K562 (cell line): ENCODE data around the gene KCTD15. TPM values are rescaled to one million over a fixed set of nuclear protein-coding genes. Genes with fewer than 3 reads are reported as not detected.

Experiments used
- ARNT ChIP-seq, 2 experiments: fragments of 450-650 bp; IDR thresholded peaks; 2 replicates each; pipeline ENCODE4 v1.6.1; 2016; ENCODE audit warnings: mild to moderate bottlenecking in 1 of 2
- CBX2 ChIP-seq: fragments of 200-600 bp; sonication (generic); IDR thresholded peaks from one replicate; pipeline ENCODE4 v1.6.1; 2012; ENCODE audit warnings: mild to moderate bottlenecking, low read length, inconsistent platforms; ENCODE audit not compliant: insufficient read depth, poor library complexity, severe bottlenecking
- CXXC5 ChIP-seq: fragments of 250-450 bp; sonication (Bioruptor Pico); IDR thresholded peaks from 2 replicates; pipeline ENCODE4 v1.8.0; 2022; ENCODE audit warnings: inconsistent platforms, mild to moderate bottlenecking, moderate library complexity
- HDAC1 ChIP-seq, 2 experiments: fragments of 450-650 bp; IDR thresholded peaks; 2 replicates each; pipeline ENCODE4 v1.6.1; 2016 to 2017; ENCODE audit warnings: inconsistent platforms in 1 of 2, mild to moderate bottlenecking in 1 of 2, moderate library complexity in 1 of 2
- HMGN3 ChIP-seq: IDR thresholded peaks from 2 replicates; pipeline ENCODE4 v1.6.1; 2011; ENCODE audit warnings: borderline replicate concordance, low read depth, mild to moderate bottlenecking, mixed read lengths, low read length; ENCODE audit not compliant: insufficient read length; ENCODE audit errors: extremely low read depth
- KAT7 ChIP-seq: sonication (generic); formaldehyde crosslinking; IDR thresholded peaks from 2 replicates; pipeline ENCODE4 v1.8.0; 2022; ENCODE audit warnings: missing genetic modification reagents, mild to moderate bottlenecking, borderline replicate concordance
- MAFK ChIP-seq: IDR thresholded peaks from 2 replicates; pipeline ENCODE4 v1.6.1; 2011; ENCODE audit warnings: low read length, improper control_type of control experiment
- MIER1 ChIP-seq: fragments of 450-650 bp; IDR thresholded peaks from 2 replicates; pipeline ENCODE4 v1.6.1; 2016; ENCODE audit warnings: antibody characterized with exemption, mild to moderate bottlenecking, low read depth
- MYNN ChIP-seq, 2 experiments: sonication (generic); formaldehyde crosslinking in 1 of 2; IDR thresholded peaks; 2 replicates each; pipeline versions ENCODE4 v1.5.0 to v1.6.1; 2016 to 2020; ENCODE audit warnings: antibody characterized with exemption in 1 of 2, missing genetic modification reagents in 1 of 2
- NR3C1 ChIP-seq: sonication (generic); formaldehyde crosslinking; IDR thresholded peaks from 2 replicates; pipeline ENCODE4 v1.8.1; 2022; ENCODE audit warnings: missing genetic modification reagents
- PHF8 ChIP-seq: fragments of 200-600 bp; sonication (generic); IDR thresholded peaks from 2 replicates; pipeline ENCODE4 v1.6.1; 2012; ENCODE audit warnings: mixed run types, mild to moderate bottlenecking, inconsistent platforms, low read length, moderate library complexity, borderline replicate concordance
- POLR2AphosphoS5 ChIP-seq: IDR thresholded peaks from 2 replicates; pipeline ENCODE4 v1.6.1; 2011; ENCODE audit warnings: mild to moderate bottlenecking, low read depth, low read length, moderate library complexity; ENCODE audit not compliant: control insufficient read depth, insufficient read depth
- PTBP1 ChIP-seq: fragments of 200-400 bp; formaldehyde crosslinking; IDR thresholded peaks from 2 replicates; pipeline ENCODE4 v1.6.1; 2017; ENCODE audit warnings: low read depth, low read length
- SAFB2 ChIP-seq: fragments of 200-400 bp; formaldehyde crosslinking; IDR thresholded peaks from 2 replicates; pipeline ENCODE4 v1.6.1; 2018; ENCODE audit warnings: borderline replicate concordance, low read length, low read depth, moderate library complexity; ENCODE audit not compliant: severe bottlenecking
- ZNF121 ChIP-seq: sonication (generic); formaldehyde crosslinking; conservative IDR thresholded peaks from 2 replicates; pipeline ENCODE4 v1.8.0; 2022; ENCODE audit warnings: missing genetic modification reagents
- ZNF274 ChIP-seq: IDR thresholded peaks from 2 replicates; pipeline ENCODE4 v1.6.1; 2011; ENCODE audit warnings: low read depth, mild to moderate bottlenecking, low read length, moderate library complexity, borderline replicate concordance
- polyA plus RNA-seq, 8 experiments: library from polyadenylated mRNA; depleted of rRNA in 4 of 8; stranded (reverse) in 5 of 8; unstranded in 3 of 8; fragments of >200 nt; fragmentation: Nextera tagmentation in 2 of 8; fragmentation: Illumina TruSeq in 1 of 8; extraction: Ambion mirVana in 2 of 8; extraction: Trizol in 1 of 8; gene quantifications; 2 replicates each; pipeline versions ENCODE4 v1.2.1 to v1.2.3, GENCODE V29; 2011 to 2014; ENCODE audit warnings: inconsistent platforms in 1 of 8, missing spikeins in 1 of 8
- total RNA-seq, 7 experiments: library from RNA; depleted of rRNA in 6 of 7; stranded (reverse); fragments of >200 nt in 6 of 7; fragmentation: Illumina TruSeq in 2 of 7; extraction: Trizol in 2 of 7; gene quantifications; 2 replicates each; pipeline versions ENCODE4 v1.2.1 to v1.2.3, GENCODE V29; 2011 to 2021; ENCODE audit warnings: low replicate concordance in 1 of 7
- TF ChIP-seq, protein P1 (sequence below), 3 experiments: fragments of 200-800 bp in 1 of 3; fragments of 250-450 bp in 1 of 3; fragments of 450-650 bp in 1 of 3; sonication (Bioruptor Pico) in 1 of 3; sonication (Bioruptor generic) in 1 of 3; formaldehyde crosslinking in 1 of 3; IDR thresholded peaks; 2 replicates each; pipeline versions ENCODE4 v1.6.1 to v1.8.0; 2016 to 2022; ENCODE audit warnings: mild to moderate bottlenecking in 2 of 3, missing genetic modification characterization in 2 of 3, missing compliant biosample characterization in 1 of 3, moderate library complexity in 1 of 3
- TF ChIP-seq, protein P2 (sequence below): sonication (generic); formaldehyde crosslinking; IDR thresholded peaks from 2 replicates; pipeline ENCODE4 v1.8.0; 2022; ENCODE audit warnings: missing genetic modification reagents, mild to moderate bottlenecking, moderate library complexity, borderline replicate concordance
- TF ChIP-seq, protein P3 (sequence below): fragments of 450-650 bp; IDR thresholded peaks from 2 replicates; pipeline ENCODE4 v1.6.1; 2016; ENCODE audit warnings: mild to moderate bottlenecking

The KCTD15 gene
- total and polyA plus RNA-seq, 9 of the 15 experiments (the other 6 are each of a cell fraction or from before 2014, with no cell fraction given): 1.7 to 49.0 (median 11.8) TPM

DNA sequence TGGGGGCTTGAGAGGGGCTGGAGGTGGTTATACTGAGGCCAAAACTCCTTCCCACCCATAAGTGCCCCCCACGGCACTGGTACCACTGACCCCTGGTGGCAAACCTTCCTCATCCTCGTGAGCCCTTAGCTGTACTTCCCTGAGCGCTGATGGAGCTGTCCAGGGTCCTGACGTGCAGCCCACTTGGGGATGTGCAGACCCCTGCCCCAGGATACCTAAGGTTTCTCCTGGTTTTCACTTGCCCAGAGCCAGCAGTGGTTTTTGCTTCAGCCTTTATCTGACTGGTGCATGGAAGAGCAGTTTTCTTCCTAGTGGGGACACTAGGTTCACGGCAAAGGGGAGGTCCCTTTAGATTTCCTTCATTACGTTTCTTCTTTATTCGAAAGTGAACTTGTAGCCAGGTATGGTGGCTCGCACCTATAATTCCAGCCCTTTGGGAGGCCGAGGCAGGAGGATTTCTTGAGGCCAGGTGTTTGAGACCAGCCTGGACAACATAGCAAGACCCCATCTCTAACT is 28.7 kb upstream of the KCTD15 start (continued):
- TF ChIP-seq MIER1 (peak; percentile 94), CBX2 (no peak), MAFK (no peak), ARNT (IDR thresholded peaks at IDR 0.05) (no peak), PHF8 (no peak), NR3C1 (CRISPR knock-in tag) (no peak), CXXC5 (CRISPR knock-in tag) (no peak; the same call in 1 of the 2 replicates), KAT7 (no peak), ZNF274 (no peak), ZNF121 (no peak), PTBP1 (no peak), SAFB2 (no peak), MYNN (IDR thresholded peaks at IDR 0.05) (no peak), MYNN (CRISPR knock-in tag; IDR thresholded peaks at IDR 0.05) (no peak), HMGN3 (no peak), POLR2AphosphoS5 (no peak), HDAC1 (IDR thresholded peaks at IDR 0.05) (no peak)
- TF ChIP-seq, protein P1, sequence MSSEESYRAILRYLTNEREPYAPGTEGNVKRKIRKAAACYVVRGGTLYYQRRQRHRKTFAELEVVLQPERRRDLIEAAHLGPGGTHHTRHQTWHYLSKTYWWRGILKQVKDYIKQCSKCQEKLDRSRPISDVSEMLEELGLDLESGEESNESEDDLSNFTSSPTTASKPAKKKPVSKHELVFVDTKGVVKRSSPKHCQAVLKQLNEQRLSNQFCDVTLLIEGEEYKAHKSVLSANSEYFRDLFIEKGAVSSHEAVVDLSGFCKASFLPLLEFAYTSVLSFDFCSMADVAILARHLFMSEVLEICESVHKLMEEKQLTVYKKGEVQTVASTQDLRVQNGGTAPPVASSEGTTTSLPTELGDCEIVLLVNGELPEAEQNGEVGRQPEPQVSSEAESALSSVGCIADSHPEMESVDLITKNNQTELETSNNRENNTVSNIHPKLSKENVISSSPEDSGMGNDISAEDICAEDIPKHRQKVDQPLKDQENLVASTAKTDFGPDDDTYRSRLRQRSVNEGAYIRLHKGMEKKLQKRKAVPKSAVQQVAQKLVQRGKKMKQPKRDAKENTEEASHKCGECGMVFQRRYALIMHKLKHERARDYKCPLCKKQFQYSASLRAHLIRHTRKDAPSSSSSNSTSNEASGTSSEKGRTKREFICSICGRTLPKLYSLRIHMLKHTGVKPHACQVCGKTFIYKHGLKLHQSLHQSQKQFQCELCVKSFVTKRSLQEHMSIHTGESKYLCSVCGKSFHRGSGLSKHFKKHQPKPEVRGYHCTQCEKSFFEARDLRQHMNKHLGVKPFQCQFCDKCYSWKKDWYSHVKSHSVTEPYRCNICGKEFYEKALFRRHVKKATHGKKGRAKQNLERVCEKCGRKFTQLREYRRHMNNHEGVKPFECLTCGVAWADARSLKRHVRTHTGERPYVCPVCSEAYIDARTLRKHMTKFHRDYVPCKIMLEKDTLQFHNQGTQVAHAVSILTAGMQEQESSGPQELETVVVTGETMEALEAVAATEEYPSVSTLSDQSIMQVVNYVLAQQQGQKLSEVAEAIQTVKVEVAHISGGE (CRISPR knock-in tag; IDR thresholded peaks at IDR 0.05): no peak
- TF ChIP-seq, protein P2, sequence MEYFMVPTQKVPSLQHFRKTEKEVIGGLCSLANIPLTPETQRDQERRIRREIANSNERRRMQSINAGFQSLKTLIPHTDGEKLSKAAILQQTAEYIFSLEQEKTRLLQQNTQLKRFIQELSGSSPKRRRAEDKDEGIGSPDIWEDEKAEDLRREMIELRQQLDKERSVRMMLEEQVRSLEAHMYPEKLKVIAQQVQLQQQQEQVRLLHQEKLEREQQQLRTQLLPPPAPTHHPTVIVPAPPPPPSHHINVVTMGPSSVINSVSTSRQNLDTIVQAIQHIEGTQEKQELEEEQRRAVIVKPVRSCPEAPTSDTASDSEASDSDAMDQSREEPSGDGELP (CRISPR knock-in tag): peak; percentile 27; the same call in 1 of the 2 replicates
- TF ChIP-seq, protein P3, sequence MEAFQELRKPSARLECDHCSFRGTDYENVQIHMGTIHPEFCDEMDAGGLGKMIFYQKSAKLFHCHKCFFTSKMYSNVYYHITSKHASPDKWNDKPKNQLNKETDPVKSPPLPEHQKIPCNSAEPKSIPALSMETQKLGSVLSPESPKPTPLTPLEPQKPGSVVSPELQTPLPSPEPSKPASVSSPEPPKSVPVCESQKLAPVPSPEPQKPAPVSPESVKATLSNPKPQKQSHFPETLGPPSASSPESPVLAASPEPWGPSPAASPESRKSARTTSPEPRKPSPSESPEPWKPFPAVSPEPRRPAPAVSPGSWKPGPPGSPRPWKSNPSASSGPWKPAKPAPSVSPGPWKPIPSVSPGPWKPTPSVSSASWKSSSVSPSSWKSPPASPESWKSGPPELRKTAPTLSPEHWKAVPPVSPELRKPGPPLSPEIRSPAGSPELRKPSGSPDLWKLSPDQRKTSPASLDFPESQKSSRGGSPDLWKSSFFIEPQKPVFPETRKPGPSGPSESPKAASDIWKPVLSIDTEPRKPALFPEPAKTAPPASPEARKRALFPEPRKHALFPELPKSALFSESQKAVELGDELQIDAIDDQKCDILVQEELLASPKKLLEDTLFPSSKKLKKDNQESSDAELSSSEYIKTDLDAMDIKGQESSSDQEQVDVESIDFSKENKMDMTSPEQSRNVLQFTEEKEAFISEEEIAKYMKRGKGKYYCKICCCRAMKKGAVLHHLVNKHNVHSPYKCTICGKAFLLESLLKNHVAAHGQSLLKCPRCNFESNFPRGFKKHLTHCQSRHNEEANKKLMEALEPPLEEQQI: no peak
